ENCODE data around the gene IPO11.

GRCh38 chr5:62642468-62642867, 229.9 kb downstream of the IPO11 start:
- no peak for TF ChIP-seq CTCF (IDR thresholded peaks at IDR 0.05 in 8 of 11, conservative IDR thresholded peaks at IDR 0.05 in 3 of 11)
- TF ChIP-seq POLR2AphosphoS5 (IDR thresholded peaks at IDR 0.05), result no peak
- no peak for TF ChIP-seq POLR2A (IDR thresholded peaks at IDR 0.05)

Data from spleen (tissue), 7 donors.